NT2/D1 (cell line): ENCODE measurements around the gene TAS2R41.

Experiments used
- SUZ12 ChIP-seq: IDR thresholded peaks from 2 replicates; pipeline ENCODE4 v1.6.1; 2011; ENCODE audit not compliant: insufficient read length, insufficient read depth; ENCODE audit errors: extremely low read depth
- YY1 ChIP-seq: IDR thresholded peaks from 2 replicates; pipeline ENCODE4 v1.6.1; 2011; ENCODE audit not compliant: insufficient read length, insufficient read depth
- ZNF274 ChIP-seq: IDR thresholded peaks from 2 replicates; pipeline ENCODE4 v1.6.1; 2011; ENCODE audit warnings: mild to moderate bottlenecking, low read depth, low read length

DNA sequence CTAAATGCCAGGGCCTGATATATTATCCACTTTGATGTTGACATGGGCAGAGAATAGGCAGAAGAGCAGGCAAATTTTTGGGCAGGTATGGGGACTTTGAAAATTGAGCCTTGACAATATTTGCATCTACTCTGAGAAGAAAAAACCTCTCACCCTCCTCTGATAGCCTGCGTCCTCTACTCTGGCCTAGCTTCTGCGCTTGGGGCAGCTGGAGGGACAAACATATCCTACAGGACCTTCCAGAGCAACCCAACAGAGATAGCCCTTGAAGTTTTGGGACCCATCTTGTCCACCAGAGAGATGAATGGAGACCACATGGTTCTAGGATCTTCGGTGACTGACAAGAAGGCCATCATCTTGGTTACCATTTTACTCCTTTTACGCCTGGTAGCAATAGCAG is 34.5 kb upstream of the TAS2R41 start, which contains the start of gene TAS2R60:
- no peak for TF ChIP-seq SUZ12
- TF ChIP-seq YY1, result no peak
- TF ChIP-seq ZNF274, result no peak
